H7 (cell line): ENCODE measurements around the gene ZNF804A. TPM values are rescaled to one million over a fixed set of nuclear protein-coding genes. Genes with fewer than 3 reads are reported as not detected.

Experiments used
- DNase-seq: peaks from one replicate; pipeline ENCODE4 v3.0.0; 2012
- H3K27me3 ChIP-seq: 2 replicates; pipeline ENCODE4 v1.6.0; 2011; ENCODE audit warnings: mild to moderate bottlenecking, low read length; ENCODE audit not compliant: control insufficient read depth, insufficient read depth
- H3K36me3 ChIP-seq: replicated peaks from 2 replicates; pipeline ENCODE4 v1.5.1; 2011; ENCODE audit warnings: low read length; ENCODE audit not compliant: control insufficient read depth, insufficient read depth
- H3K4me3 ChIP-seq: 2 replicates; pipeline ENCODE4 v1.5.1; 2011; ENCODE audit warnings: low read depth, mild to moderate bottlenecking, control low read depth, low read length, moderate library complexity; ENCODE audit not compliant: insufficient read depth
- total RNA-seq: library from RNA; depleted of rRNA; stranded (reverse); fragments of >200 nt; shearing (Covaris generic); gene quantifications from 2 replicates; pipeline ENCODE4 v1.2.3, GENCODE V29; 2014

Gene ZNF804A
- total RNA-seq, 1 experiment from 2014 or later: 0.48 TPM

DNA sequence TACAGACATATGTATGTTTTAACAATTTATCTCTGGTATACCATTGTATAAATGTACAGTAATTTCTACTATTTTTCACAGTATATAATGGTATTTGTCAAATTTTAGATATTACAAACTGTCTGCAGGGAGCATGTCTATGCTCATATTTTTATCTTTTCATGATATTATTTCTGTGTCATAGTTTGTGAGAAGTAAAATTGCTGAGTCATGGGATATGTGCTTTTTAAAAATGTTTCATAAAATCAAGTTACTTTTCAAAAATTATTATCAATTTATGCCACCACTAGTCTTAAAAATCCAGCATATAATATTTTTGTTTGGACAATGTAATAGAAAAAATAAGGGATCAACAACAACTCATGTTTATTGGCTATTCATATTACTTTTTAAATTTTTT, 9.1 kb upstream of the ZNF804A start:
- no peaks in the 10 kb centered on the region for H3K36me3 ChIP-seq
- no peak overlapping the region for H3K4me3 ChIP-seq
- no peaks in the 10 kb centered on the region for H3K27me3 ChIP-seq
- DNase-seq: no peak

DNA sequence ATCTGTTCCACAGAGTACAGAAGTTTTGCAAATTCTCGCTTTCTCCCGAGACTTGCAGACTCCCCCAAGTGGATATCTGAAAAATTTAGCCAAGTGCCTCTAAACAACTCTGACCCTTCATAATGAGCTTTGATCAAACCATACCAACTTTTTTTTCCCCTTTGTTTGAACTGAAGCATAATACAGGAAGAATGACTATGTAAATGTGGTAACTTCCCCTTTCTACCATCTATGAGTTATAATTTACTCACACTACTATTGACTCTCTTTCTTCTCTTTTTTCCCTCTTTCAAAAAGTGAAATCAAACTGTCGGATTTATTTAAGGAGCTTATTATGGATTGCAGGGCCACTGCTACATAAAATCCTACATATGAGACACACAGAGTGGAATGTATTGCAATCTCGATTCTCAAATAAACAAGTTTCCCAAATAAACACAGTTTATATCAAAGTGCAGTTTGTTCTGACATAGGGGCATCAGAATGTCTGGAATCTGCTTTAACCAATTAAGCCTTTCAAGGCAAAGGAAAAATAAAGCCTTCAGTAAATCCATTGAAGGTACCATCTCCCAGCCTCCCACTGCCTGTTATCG, 1.4 kb upstream of the ZNF804A start:
- no peaks in the 10 kb centered on the region for H3K36me3 ChIP-seq
- no peak overlapping the region for H3K4me3 ChIP-seq
- no peak for DNase-seq
- H3K27me3 ChIP-seq: peaks cover 42% of the 10 kb centered on the region

DNA sequence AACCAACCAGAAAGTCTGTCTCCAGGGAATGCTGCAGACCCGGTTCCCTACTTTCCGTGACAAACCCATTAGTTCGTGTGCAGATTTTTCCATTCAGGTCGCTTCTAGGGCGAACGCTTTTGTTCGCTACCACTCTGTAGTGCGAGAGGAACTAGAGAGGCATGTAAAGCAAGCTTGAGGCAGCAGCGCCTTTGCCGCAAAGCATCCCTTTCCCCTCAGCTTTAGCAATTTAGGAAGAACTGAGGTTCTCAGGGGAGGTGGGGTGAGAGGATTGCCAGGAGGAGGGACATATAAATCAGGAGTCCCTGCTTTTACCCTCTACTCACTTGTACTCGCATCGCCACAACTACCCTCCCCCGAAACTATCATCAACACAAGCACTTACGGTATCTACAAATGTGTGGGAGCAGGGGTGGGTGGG, 748 bp upstream of the ZNF804A start:
- peaks cover 42% of the 10 kb centered on the region for H3K27me3 ChIP-seq
- DNase-seq: peak; percentile 49
- no peaks in the 10 kb centered on the region for H3K36me3 ChIP-seq
- H3K4me3 ChIP-seq: peak overlapping the region; percentile 54

DNA sequence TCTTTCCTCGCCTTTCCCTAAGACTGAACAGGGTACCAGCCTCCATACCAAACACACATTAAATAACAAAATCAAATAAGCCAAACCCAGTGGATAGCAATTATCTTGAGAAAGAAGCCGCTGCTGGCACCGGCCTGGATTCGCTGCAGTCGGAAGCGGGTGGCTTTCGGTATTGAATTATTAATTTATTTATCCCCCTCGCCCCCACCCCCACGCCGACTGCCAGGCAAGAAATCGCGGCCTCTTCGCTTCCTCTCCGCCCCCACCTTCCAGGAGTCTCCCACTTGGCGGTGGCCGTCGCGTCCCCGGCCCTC, 370 bp upstream of the ZNF804A start:
- H3K4me3 ChIP-seq: peak overlapping the region; percentile 54
- H3K27me3 ChIP-seq: peaks cover 42% of the 10 kb centered on the region
- DNase-seq: no peak
- no peaks in the 10 kb centered on the region for H3K36me3 ChIP-seq

DNA sequence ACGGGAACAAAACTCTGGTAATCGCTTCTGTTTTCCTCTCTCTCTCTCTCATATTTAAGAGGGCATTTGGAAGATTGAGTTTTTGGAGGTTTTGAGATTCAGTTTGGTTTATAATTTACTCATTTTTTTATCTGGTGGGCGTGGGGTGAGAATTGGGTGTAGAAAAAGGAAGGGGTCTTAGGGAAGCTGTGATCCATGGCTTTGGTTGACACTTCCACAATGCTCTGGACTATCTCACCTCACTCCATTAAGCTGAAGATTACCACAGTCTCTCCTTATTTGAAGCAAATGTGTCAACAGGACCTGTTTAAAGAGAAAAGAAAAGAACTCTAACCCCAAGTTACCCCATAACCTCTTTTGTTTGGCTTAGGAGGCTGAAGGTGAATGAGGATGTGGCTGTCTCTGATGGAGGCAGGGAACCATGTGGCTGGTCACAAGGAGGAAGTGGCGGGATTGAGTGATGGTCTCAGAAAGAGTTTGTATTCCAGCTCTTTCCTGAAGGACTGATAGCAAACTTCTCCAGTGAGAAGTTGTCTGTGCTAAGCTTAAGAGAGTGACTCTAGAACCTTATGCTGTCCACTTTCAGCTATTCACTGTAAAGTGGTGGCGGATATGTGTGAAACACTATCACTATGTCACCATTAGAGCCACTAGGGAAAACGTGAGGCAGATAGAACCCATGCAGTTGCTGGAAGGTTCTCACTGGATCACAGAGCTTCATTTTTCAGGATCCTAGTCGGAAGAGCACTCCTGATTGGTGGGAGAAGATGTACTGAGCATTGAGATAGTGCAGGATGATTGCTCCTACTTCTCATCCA, 934 bp downstream of the ZNF804A start:
- Histone ChIP-seq H3K27me3 (peaks cover 42% of the 10 kb centered on the region), H3K36me3 (no peaks in the 10 kb centered on the region), H3K4me3 (peak overlapping the region; percentile 54)
- DNase-seq: peak; percentile 15

DNA sequence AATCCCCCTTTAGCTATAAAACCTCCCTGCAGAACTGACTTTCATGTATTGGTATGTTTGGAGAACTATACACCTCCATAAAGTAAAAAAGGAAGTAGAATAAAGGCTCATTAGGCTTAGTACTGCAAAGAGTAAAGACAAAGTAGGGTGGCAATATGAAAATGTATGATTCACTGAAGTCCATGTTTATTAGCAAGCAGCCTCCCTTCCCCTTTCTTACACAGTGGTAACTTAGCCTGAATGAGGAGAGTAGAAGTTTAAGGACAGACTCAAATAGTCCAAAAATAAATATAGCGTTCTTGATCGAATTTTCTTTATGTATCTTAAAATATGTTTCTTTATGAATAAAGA, 1.5 kb downstream of the ZNF804A start:
- H3K27me3 ChIP-seq: peaks cover 42% of the 10 kb centered on the region
- no peak overlapping the region for H3K4me3 ChIP-seq
- no peak for DNase-seq
- no peaks in the 10 kb centered on the region for H3K36me3 ChIP-seq

DNA sequence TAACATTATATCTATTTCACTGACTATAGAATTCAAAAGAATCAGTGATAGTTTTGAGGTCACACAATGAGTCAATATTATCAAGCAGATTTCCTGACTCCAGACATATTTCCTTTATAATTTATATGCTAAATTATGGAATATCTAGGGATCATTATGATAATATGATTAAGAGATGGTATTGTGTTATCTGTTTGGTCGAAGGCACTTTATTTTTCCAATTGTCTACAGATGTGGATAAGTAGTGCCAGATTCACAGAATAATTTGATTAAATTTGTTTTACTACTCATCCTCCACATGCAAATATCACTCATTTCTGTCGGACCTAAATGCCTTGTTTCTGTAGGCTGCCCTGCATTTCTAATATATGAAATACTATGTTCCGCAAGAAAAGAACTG, 4.4 kb downstream of the ZNF804A start:
- H3K4me3 ChIP-seq: no peak overlapping the region
- H3K27me3 ChIP-seq: peaks cover 32% of the 10 kb centered on the region
- DNase-seq: no peak
- no peaks in the 10 kb centered on the region for H3K36me3 ChIP-seq

DNA sequence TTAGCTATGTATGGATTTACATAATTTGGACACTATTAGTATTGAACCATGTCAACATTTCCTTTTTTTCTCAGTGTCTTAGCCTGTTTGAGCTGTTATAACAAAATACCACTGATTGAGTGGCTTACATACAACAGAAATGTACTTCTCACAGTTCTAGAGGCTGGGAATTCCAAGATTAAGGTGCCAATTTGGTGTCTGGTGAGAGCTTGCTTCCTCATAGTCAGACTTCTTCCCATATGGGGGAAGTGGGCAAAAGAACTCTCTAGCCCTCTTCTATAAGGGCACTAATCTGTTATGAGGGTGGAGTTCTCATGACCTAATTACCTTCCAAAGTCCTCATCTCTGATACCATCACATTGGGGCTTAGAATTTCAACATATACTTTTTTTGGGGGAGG, 12.6 kb downstream of the ZNF804A start:
- Histone ChIP-seq H3K4me3 (no peak overlapping the region), H3K36me3 (no peaks in the 10 kb centered on the region), H3K27me3 (no peaks in the 10 kb centered on the region)
- DNase-seq: no peak

DNA sequence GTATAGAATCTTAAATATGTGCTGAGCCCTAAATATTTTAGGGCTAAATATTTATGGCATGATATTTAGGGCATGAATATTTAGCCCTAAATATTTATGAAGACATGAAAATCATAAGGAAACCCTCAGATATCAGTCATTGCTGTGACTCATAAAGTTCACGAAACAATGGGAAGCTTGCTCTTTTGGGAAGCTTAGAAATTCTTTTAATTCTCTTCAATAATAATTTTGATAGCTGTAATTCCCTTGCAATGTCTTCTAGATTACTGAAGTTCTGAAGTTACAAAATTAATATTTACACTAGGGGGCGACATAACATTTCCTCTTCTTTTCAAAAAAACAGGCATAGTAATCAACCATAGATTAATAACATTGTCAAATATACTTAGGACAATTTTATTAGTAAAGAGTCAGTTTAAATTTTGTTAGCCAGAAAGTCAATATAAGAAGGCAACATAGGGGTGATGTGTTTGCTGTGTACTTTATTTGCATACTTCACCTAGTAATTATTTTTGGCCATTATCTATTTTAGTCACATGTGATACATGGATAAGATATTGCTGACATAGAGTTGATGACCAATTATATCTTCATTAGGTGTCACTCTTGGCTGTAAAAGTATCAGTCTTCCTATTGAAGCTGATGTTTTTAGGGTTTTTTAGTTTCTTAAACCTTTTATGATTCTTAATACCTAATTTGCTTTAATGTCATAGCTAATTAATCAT, 13.2 kb downstream of the ZNF804A start:
- DNase-seq: no peak

DNA sequence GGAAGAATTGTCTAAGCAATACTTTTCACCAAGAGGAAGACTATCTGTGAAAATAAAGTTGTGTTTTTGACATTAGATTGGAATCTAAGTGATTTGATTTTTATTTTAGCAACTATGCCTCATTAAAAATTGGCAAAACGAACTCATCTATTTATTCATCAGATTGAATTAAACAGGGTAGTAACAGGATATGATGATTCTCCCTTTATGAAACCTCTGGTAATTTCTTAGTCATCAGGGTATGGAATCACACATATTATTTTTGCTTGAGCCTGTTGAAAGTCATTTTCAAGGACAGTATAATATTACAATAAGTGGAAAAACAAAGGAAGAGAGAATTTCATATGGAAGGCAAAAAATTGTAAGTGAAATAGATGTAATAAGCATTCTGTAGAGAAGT, 22.0 kb downstream of the ZNF804A start:
- no peaks in the 10 kb centered on the region for H3K27me3 ChIP-seq
- H3K4me3 ChIP-seq: no peak overlapping the region
- H3K36me3 ChIP-seq: no peaks in the 10 kb centered on the region
- DNase-seq: no peak

More for the DNA sequence above, 13.2 kb downstream of the ZNF804A start:
- Histone ChIP-seq H3K36me3 (no peaks in the 10 kb centered on the region), H3K27me3 (no peaks in the 10 kb centered on the region), H3K4me3 (no peak overlapping the region)

DNA sequence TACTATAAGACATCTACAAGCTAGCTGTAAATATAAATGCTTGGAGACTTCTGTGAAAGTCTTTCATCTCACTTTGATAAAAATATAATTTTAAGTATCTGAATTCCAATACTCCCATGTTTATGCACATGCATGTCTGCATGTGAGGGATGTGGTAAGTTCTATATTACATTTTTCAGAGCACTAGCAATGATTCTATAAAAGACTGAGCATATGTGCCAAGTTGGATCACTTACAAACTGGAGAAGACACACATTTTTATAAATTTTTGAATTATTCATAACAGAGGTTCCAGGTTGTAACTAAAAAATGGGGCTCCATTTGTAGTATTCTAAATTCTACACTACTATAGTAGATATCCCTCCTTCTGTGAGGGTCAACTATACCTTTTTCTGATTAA, 26.0 kb downstream of the ZNF804A start:
- DNase-seq: no peak
- Histone ChIP-seq H3K36me3 (no peaks in the 10 kb centered on the region), H3K27me3 (no peaks in the 10 kb centered on the region), H3K4me3 (no peak overlapping the region)

DNA sequence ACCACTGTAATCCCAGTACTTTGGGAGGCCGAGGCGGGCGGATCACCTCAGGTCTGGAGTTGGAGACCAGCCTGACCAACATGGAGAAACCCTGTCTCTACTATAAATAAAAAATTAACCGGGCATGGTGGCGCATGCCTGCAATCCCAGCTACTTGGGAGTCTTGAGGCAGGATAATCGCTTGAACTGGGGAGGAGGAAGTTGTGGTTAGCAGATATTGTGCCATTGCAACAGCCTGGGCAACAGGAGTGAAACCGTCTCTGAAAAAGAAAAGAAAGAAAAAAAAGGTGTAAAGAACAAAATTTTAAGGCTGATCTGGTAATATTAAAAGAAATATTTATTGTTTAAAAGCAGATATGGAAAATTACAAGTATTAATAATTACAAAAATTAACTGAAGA, 29.7 kb downstream of the ZNF804A start:
- Histone ChIP-seq H3K36me3 (no peaks in the 10 kb centered on the region), H3K27me3 (no peaks in the 10 kb centered on the region), H3K4me3 (no peak overlapping the region)
- DNase-seq: no peak

DNA sequence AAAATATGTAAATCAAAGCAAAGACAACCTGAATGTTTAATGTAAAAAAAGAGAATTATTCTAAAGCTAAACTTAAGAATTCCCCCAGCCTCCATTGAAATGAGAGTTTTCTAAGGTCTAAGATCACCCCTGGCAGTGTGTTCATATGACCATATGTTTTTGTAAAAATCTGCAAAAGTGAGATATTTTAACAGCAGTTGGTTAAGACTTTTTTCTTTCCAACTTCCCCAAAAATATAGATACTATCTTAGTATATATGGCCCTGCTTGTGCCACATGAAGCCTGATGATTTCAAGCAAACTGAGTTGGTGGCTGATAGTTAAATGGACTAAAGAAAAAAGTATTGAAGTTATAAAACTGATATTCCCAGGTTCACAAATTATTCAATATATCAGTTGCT, 35.4 kb downstream of the ZNF804A start:
- Histone ChIP-seq H3K36me3 (no peaks in the 10 kb centered on the region), H3K4me3 (no peak overlapping the region), H3K27me3 (no peaks in the 10 kb centered on the region)
- DNase-seq: no peak

DNA sequence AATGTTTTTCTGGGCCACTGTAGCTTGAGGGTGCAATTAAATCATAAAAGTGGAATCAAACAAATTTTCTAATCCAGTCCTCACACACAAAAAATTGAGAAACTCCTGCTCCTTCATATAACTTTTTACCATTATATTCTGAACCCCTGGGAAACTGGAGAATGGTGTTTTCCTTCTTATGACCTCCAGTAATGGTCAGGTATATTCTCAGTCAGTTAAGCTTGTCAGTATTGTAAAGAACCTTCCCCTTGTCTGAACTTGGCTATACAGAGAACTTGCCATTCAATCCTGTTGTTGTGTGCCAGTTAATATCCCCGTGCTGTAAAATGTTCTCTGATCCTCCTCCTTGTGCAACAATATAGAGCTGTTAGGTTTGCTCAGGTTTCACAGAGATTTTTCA, 39.5 kb downstream of the ZNF804A start:
- no peaks in the 10 kb centered on the region for H3K27me3 ChIP-seq
- DNase-seq: no peak
- no peaks in the 10 kb centered on the region for H3K36me3 ChIP-seq
- no peak overlapping the region for H3K4me3 ChIP-seq

DNA sequence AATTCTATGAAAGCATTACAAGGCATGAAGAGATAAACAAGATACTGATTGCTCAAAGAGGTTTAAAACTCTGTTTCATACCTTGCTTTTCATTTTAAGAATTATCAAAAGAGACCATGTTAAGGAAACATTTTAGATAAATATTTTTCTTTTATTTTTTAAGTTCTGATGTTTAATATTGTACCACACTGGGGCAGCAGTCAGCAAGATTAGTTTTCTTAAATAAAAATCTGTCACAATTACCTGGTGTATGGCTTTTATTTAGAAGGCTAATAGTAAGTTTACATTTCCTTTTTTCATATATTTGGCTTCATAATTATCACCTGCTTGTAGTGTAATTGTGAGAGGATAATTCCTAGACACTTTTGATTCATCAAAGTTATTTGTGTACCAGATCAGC, 46.4 kb downstream of the ZNF804A start:
- Histone ChIP-seq H3K36me3 (no peaks in the 10 kb centered on the region), H3K4me3 (no peak overlapping the region), H3K27me3 (no peaks in the 10 kb centered on the region)
- no peak for DNase-seq
